Mucosa of rectum (tissue), 2 donors: ENCODE data around the gene SPOP.
"Not testable (repeated sequence)": the region's sequence is repeated elsewhere in the genome, so short reads cannot be mapped to it uniquely, and the experiment has no call there.

ENCODE experiments used
- H3K27ac ChIP-seq, 2 donors: one replicate each; pipeline ENCODE4 v1.7.0; 2013; ENCODE audit warnings: inconsistent platforms in 2 of 2, low read depth in 2 of 2, low read length in 2 of 2
- H3K27me3 ChIP-seq, 2 donors: one replicate each; pipeline ENCODE4 v1.7.0; 2013; ENCODE audit warnings: low read length in 2 of 2; ENCODE audit not compliant: control insufficient read depth in 2 of 2, insufficient read depth in 2 of 2
- H3K36me3 ChIP-seq, 2 donors: one replicate each; pipeline ENCODE4 v1.7.0; 2013; ENCODE audit warnings: low read length in 2 of 2; ENCODE audit not compliant: control insufficient read depth in 2 of 2, insufficient read depth in 2 of 2
- H3K4me1 ChIP-seq, 2 donors: one replicate each; pipeline ENCODE4 v1.7.0; 2013; ENCODE audit warnings: low read length in 2 of 2, mild to moderate bottlenecking in 1 of 2; ENCODE audit not compliant: control insufficient read depth in 2 of 2, insufficient read depth in 2 of 2
- H3K4me3 ChIP-seq, 2 donors: one replicate each; pipeline ENCODE4 v1.7.0; 2013; ENCODE audit warnings: low read length in 2 of 2
- H3K9ac ChIP-seq, 2 donors: one replicate each; pipeline ENCODE4 v1.7.0; 2013; ENCODE audit warnings: low read length in 2 of 2, low read depth in 1 of 2, mild to moderate bottlenecking in 1 of 2
- H3K9me3 ChIP-seq, 2 donors: one replicate each; pipeline ENCODE4 v1.7.0; 2013; ENCODE audit warnings: low read length in 2 of 2; ENCODE audit not compliant: control insufficient read depth in 2 of 2
- donor health status: healthy.
- donor health status: Normal muscosa, but diverticular disease.

SPOP gene

GRCh38 chr17:49681106-49681979 lies 3.4 kb upstream of the SPOP start:
- no peak overlapping the region for H3K27ac ChIP-seq

DNA sequence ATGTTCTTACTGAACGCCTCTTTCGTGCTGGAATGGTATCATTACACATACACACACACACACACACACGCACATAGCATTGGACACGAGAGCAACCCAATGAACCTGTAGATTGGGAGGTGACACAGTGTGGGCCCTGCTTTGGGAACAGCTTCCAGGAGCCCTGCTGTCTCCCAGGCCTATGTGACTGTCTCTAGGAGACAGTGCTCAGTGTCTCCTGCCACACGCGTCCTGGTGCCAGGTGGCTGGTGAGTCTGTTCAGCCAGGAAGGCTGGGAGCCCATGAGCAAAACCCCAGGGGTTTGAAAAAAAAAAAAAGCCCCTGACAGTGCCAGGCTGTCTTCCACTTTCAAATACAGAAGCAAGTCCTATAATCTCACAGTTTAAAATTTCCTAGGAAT lies 2.4 kb upstream of the SPOP start:
- peaks cover 0 to 2% of the 10 kb centered on the region in 2 donors for H3K36me3 ChIP-seq
- H3K4me3 ChIP-seq: no peak overlapping the region
- H3K9me3 ChIP-seq: no peaks in the 10 kb centered on the region
- no peaks in the 10 kb centered on the region for H3K27me3 ChIP-seq
- H3K9ac ChIP-seq: no peak overlapping the region
- H3K4me1 ChIP-seq: peaks cover 14 to 18% of the 10 kb centered on the region in 2 donors
- H3K27ac ChIP-seq: no peak overlapping the region

More at GRCh38 chr17:49681106-49681979, 3.4 kb upstream of the SPOP start:
- no peaks in the 10 kb centered on the region for H3K9me3 ChIP-seq
- H3K27me3 ChIP-seq: no peaks in the 10 kb centered on the region
- H3K4me1 ChIP-seq: peaks cover 3 to 14% of the 10 kb centered on the region in 2 donors
- no peak overlapping the region for H3K4me3 ChIP-seq
- H3K9ac ChIP-seq: no peak overlapping the region
- H3K36me3 ChIP-seq: no peaks in the 10 kb centered on the region

DNA sequence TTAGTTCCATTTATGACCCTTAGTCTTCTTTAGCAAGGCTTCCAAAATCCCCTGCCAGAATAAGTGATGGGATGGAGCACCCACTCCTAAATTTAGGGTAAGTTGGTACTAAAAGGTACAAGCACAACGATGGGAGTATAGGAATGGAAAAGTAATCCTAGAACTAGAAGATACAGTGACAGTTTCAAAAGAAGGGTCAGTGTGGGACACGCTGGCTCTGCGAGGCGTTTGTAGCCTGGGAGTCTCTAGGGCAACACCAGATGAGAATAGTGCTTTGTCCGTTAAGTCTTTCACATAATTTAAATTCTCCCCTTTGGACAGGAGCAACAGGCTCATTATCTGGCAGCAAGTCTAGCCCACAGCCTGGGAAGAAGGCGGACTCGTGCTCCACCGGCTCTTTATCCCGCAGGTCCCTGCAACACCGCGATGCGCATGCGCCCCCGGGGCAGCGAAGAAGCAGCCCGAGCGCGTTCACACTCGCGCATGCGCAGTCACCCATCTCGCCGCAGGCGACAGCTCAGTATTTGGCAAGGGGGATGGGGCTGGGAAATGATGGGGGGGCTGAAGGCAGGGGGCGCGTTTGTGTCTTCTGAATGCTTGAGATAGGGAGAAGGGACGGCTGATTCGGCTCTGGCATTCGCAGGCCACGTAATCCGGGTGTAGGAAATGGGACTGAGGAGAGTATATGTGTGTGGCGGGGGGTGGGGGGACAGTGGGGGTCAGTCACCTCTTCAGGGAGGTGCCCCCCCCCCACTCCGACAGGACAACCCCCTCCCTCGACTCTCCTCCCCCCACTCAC lies 564 bp downstream of the SPOP start:
- H3K4me1 ChIP-seq: peaks cover 18 to 22% of the 10 kb centered on the region in 2 donors
- H3K27me3 ChIP-seq: no peaks in the 10 kb centered on the region
- H3K9me3 ChIP-seq: no peaks in the 10 kb centered on the region
- H3K4me3 ChIP-seq: peak overlapping the region; percentile 92 to 95
- H3K36me3 ChIP-seq: peaks cover 0 to 5% of the 10 kb centered on the region in 2 donors
- H3K27ac ChIP-seq: peak overlapping the region; percentile 99
- peak overlapping the region; percentile 85 to 90 for H3K9ac ChIP-seq

DNA sequence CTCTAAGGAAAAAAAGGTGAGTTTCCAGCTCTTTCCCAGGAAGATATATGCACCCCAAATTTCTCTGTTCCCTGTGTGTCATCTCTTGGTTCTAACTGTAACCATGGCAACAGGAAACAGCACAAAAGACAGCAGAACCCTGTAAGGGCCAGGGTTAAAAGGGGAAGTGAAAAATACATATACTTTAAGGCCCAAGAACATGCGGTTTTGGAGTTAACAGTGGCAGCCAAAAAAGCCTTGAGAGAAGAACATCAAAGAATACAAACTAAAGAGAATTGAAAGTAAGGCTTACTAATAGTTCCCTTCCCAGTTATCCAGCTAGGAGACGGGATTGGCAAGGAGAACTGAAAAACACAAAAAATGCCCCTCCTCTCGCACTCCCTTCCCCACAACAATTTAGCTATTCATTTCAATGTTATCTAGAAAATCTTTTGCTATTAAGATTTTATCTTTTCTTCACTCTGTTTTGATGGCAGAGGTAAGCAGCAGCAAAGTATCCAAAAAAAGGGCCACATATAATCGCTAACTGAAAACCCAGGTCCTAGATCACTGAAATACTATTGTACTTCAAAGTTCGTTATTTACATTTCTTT lies 1.5 kb downstream of the SPOP start:
- no peaks in the 10 kb centered on the region for H3K9me3 ChIP-seq
- H3K9ac ChIP-seq: peak overlapping the region; percentile 35 to 90
- peak overlapping the region; percentile 92 to 95 for H3K4me3 ChIP-seq
- H3K27me3 ChIP-seq: no peaks in the 10 kb centered on the region
- H3K4me1 ChIP-seq: peaks cover 18 to 22% of the 10 kb centered on the region in 2 donors
- peak overlapping the region; percentile 99 for H3K27ac ChIP-seq
- peaks cover 0 to 5% of the 10 kb centered on the region in 2 donors for H3K36me3 ChIP-seq

GRCh38 chr17:49674507-49674906 lies 3.4 kb downstream of the SPOP start:
- Histone ChIP-seq H3K9ac (no peak overlapping the region), H3K27me3 (no peaks in the 10 kb centered on the region), H3K9me3 (no peaks in the 10 kb centered on the region), H3K27ac (no peak overlapping the region), H3K4me1 (peaks cover 18 to 22% of the 10 kb centered on the region in 2 donors), H3K4me3 (no peak overlapping the region), H3K36me3 (peaks cover 0 to 5% of the 10 kb centered on the region in 2 donors)

DNA sequence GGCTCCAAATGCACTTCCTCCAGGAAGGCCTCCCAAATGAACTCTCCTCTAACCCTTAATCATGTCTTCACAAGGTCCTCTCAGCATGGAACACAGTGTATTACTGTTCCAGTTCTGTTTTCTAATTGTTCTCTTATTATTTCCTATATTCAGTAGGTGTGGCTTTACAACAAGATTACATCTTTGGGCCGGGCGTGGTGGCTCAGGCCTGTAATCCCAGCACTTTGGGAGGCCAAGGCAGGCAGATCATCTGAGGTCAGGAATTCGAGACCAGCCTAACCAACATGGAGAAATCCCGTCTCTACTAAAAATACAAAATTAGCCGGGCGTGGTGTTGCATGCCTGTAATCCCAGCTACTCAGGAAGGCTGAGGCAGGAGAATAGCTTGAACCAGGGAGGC lies 4.2 kb downstream of the SPOP start:
- not testable (repeated sequence) for H3K4me3 ChIP-seq, H3K9me3 ChIP-seq, H3K27me3 ChIP-seq, H3K27ac ChIP-seq, H3K9ac ChIP-seq, H3K36me3 ChIP-seq
- H3K4me1 ChIP-seq: peaks cover 18 to 22% of the 10 kb centered on the region in 2 donors

DNA sequence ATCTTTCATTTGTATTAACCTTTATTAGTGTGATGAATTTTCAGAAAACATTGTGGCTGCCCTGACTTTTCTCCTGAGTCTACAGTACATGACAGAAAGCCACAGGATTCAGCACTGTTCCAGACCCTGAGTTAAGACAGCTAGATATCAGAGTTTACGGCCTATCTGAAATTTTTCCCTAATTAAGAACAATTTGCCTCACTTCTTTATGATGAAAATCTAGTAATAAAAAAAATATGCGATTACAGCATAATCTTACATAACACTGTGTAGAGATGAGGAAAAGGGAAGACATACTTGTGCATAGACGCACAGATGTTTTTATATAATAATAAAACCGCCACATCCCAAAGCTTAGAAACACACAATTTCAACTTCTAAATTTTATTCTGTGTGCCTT lies 7.3 kb downstream of the SPOP start:
- H3K27ac ChIP-seq: no peak overlapping the region
- peaks cover 3 to 5% of the 10 kb centered on the region in 2 donors for H3K36me3 ChIP-seq
- H3K4me3 ChIP-seq: no peak overlapping the region
- H3K9ac ChIP-seq: no peak overlapping the region
- no peaks in the 10 kb centered on the region for H3K27me3 ChIP-seq
- H3K9me3 ChIP-seq: no peaks in the 10 kb centered on the region
- peaks cover 5 to 7% of the 10 kb centered on the region in 2 donors for H3K4me1 ChIP-seq

- Histone ChIP-seq H3K27me3 (no peaks in the 10 kb centered on the region), H3K9me3 (no peaks in the 10 kb centered on the region), H3K4me1 (peaks cover under 1 to 3% of the 10 kb centered on the region in 2 donors), H3K9ac (peak overlapping the region in 1 of 2 donors; percentile 17), H3K27ac (no peak overlapping the region), H3K4me3 (no peak overlapping the region), H3K36me3 (peaks cover 2 to 3% of the 10 kb centered on the region in 2 donors)
Observed at GRCh38 chr17:49670002-49670401, 7.9 kb downstream of the SPOP start.

DNA sequence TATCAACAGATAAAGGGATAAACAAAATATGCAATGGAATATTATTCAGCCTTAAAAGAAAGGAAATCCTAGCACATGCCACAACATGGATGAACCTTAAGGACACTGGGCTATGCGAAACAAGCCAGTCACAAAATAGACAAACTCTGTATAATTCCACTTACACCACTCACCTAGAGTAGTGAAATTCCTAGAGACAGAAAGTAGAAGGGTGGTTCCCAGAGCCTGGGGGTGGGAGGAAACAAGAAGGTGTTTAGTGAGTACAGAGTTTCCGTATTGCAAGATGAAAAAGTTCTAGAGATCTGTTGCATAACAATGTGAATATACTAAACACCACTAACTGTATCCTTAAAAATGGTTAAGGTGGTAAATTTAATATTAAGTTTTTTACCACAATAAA lies 10.0 kb downstream of the SPOP start:
- no peak overlapping the region for H3K27ac ChIP-seq
- H3K4me3 ChIP-seq: no peak overlapping the region
- no peak overlapping the region for H3K9ac ChIP-seq
- no peaks in the 10 kb centered on the region for H3K9me3 ChIP-seq
- H3K36me3 ChIP-seq: peaks cover 2 to 3% of the 10 kb centered on the region in 2 donors
- peaks cover 4 to 7% of the 10 kb centered on the region in 2 donors for H3K4me1 ChIP-seq
- H3K27me3 ChIP-seq: no peaks in the 10 kb centered on the region
